ENCODE data around the gene CASTOR1.

Gene CASTOR1

GRCh38 chr22:30301995-30302809 lies 12.9 kb upstream of the CASTOR1 start:
- in situ Hi-C loops (cut with MboI; ENCODE audit: low sequenced_read_pairs): no loop called here

DNA sequence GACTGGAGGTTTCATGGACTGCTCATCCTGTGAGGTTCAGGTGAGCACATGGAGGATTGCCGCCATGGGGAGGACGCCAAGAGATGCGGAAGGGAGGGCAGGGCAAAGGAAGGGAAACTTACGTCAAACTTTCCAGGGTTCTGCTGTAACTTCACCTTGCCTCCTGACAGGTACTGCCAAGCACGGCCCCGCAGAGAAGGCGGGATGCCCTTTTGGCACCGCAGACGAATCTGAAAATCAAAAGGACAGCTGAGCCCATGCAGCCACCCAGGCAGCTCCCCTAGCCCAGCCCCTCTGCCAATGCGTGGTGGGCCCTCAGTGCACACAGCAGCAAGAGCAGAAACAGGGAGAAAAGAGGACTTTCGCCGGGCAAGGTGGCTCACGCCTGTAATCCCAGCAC lies 10.0 kb upstream of the CASTOR1 start:
- in situ Hi-C loops (cut with MboI; ENCODE audit: low sequenced_read_pairs): no loop called here

GRCh38 chr22:30297991-30298701 lies 8.8 kb upstream of the CASTOR1 start:
- in situ Hi-C loops (cut with MboI; ENCODE audit: low sequenced_read_pairs): no loop called here

DNA sequence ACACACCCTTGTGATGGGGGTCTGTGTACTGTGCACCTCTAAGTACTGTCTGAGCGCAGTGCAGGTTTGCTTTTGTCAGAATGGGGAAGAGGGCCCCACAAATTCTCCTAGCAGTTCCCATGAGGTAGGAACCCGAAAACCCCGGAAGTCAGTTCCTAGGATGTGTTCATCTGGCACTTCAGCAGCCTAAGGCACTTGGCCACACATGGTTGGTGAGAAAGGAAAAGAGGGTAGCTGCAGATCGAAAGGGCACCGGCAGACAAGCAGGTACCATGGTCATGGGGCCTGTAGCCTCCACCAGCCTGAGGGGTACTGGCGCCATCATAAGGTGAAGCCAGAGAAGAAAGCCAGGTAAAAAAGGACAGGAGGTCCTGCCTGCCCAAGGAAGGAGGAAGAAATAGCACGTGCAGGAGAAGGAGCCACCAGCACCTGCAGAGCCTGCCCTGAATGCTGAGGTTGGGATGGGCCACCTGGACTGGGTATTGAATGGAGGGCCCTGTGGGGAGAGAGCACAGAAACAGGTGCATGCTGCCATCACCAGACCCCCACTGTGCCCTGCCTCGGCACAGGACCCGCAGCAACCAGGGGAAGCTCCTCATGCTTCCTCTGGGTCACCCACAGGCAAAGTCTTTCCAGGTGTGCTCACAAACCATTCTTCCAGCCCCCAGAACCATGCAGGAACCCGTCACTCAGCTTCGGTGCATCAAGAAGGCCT lies 8.1 kb upstream of the CASTOR1 start:
- in situ Hi-C loops (cut with MboI; ENCODE audit: low sequenced_read_pairs): no loop called here

GRCh38 chr22:30296833-30297232 lies 7.5 kb upstream of the CASTOR1 start:
- in situ Hi-C loops (cut with MboI; ENCODE audit: low sequenced_read_pairs): no loop called here

DNA sequence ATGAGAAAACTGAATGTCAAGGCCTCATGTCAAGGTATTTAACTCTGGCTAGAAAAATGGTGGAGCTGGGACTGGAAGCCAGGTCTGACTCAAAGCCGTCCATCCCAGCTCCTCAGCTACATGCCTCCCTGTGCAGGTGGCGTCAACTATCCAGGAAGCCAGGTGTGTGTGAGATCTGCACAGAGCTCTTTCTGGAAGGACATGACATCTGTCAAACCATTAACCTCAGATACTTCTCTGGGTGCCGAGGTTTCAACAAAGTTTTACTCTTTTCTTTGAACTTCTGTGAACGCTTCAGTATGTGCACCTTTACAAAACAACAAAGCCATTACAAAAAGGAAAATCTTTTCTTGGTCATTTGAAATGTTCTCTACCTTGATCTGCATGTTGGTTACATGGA lies 7.0 kb upstream of the CASTOR1 start:
- in situ Hi-C loops (cut with MboI; ENCODE audit: low sequenced_read_pairs): no loop called here

DNA sequence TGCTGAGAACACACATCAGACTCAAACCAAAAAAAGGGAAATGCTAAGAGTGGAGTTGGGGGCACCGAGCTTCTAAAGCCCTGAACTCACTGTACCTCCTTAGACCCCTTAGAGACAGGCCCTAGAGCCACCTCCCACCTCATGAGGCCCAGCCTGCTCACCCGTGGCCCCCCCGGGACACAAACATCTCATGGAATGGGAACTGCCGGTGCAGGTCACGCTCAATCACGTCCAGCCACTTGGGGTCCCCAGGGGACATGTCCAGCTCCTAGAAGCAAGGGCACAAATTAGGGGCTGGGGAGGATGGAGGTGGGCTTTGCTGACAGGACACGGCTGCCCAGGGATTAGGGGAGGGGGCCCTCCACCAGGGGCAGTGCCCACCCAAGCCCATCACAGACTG lies 6.3 kb upstream of the CASTOR1 start:
- in situ Hi-C loops (cut with MboI; ENCODE audit: low sequenced_read_pairs): no loop called here

DNA sequence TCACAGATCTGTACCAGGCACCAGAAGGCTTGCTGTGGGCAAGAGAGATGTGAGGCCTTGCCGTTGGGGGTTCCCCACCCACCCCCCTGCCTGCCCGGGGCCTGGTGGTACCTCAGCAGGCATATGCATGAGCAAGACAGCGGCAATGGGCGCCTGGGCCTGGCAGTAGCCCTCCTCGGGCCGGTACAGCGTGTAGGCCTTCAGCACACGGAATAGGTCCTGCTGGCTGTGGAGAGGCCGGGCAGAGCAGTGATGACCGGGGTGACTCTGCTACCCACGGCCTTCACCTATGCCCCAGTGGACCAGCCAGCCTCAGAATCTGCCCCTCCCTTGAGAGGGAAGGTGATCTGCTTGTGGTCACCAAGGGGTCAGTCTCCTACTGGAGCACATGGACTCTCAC lies 5.5 kb upstream of the CASTOR1 start:
- in situ Hi-C loops (cut with MboI; ENCODE audit: low sequenced_read_pairs): no loop called here

DNA sequence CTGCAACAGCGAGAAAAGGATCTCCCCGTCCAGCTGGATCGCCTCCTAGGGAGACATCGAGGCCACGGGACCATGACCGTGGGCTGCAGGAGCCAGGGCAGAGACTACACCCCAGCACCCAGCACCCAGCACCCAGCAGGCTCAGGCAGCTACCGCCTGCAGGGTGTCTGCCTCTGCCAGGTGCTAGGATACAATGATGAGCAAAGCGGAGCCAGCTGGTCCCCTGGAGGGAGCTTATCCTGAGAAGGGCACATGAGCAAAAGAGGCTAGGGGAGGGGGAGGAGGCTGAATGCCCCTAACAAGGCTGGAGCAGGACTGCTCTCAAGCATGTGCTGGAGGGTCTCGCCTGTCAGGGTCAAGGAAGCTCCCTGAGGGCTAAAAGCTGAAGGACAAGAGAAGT lies 4.8 kb upstream of the CASTOR1 start:
- in situ Hi-C loops (cut with MboI; ENCODE audit: low sequenced_read_pairs): no loop called here

GRCh38 chr22:30293026-30293425 lies 3.7 kb upstream of the CASTOR1 start:
- in situ Hi-C loops (cut with MboI; ENCODE audit: low sequenced_read_pairs): no loop called here

- in situ Hi-C loops (cut with MboI; ENCODE audit: low sequenced_read_pairs): no loop called here
Measured at GRCh38 chr22:30292069-30292970, 3.0 kb upstream of the CASTOR1 start.

DNA sequence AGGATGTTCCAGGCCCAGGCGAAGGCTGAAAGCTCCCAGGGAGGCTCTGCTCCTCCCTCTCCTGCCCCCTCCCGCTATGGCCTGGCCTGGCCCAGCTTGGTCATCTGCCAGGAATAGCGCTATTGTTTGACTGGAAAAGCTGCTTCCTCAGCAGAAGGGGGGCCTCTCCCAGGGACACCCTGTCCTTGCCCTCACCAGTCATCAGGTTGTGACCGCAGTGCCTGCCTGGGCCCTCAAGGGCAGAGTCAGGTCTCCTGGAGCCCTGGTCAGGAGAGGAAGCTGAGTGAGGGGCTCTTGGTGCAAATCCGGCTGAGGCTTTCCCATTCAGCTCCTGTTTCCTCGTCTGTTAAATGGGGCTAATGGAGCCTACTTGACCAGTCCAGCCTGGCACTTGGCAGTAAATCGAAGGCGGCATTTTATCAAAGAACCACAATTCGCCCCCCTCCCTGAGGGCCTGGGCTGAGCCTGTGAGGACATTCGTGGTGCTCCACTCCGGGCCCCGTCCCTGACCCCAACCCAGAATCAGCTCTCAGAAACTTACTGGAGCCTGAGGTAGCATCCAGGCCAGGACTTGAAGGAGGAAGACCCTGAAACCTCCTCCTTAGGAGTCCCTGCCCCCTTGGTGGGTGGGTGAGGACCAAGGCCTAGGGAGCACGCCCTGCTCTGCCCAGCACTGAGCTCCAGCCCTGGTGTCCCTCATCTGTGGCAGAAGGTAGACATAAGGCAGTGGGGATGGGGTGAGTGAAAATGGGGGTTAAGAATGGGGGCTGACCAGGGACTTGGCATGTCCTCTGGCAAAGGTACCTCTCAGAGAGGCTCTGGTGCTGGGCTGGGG lies 2.0 kb upstream of the CASTOR1 start:
- in situ Hi-C loops (cut with MboI; ENCODE audit: low sequenced_read_pairs): no loop called here

DNA sequence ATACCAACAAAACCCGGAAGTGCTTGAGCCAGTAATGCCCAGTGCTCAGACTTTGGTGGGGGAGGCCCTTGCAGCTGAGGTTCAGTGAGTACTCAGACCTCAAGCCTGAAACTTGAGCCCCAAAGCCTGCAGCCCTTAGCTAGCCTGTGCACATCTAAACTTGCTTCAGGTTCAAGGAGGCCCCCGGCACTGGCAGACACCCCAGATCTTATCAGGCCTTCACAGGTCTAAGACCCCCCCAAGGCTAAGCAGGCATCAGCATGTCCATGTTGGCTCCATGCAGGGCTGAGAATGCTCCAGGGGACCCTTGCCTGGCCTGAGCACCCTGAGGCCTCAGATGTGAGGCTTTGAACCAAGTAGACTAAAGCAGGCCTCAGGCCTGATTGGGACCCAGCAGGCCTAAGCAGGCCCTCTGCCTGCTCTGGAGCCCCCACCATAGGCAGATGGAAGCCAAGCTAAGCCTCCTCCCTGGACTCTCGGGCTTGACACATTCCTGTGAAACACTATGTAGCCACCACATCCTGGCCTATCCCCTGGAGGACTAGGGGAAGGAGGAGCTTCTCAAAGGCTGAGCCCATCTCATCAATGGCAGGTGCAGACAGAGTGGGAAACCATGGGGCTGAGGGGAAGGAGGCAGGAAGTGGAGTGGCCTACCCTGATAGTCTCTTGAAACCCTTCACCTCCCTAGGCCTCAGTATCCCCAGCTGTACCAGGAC lies 1.2 kb upstream of the CASTOR1 start:
- in situ Hi-C loops (cut with MboI; ENCODE audit: low sequenced_read_pairs): no loop called here

GRCh38 chr22:30289980-30290313 lies 642 bp upstream of the CASTOR1 start:
- in situ Hi-C loops (cut with MboI; ENCODE audit: low sequenced_read_pairs): no loop called here

DNA sequence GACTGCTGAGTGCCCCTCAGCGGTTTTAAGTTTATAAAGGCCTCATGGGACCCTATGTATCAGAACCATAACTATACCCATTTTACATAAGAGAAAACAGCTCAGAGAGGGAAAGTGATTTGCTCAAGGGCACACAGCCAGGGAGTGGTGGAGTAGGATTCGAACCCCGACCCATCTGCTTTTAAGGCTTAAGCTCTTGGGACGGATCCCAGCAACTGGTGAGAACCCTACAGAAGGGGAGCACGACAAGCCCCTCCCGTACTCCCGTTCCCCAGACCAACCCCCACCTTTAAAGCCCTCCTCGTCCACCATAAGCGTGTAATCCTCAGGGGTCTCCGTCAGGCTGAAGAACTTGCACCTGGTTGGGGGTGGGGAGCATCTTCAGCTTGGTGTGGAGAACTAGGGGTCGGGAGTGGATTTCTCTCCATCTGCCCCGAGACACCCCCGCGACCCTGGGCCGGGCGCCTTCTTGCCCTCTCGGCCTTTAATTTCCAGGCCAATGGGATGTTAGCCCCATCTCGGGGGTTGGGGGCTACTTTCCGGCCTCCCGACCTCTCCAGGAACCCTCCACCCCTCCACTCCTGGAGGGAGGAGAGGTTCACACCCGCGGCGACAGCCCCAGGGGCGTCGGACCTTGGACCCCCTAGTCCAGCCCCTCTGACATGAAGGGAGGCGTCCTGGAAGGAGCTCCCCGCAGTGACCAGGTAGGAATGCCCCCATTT lies 725 bp downstream of the CASTOR1 start:
- in situ Hi-C loops (cut with MboI; ENCODE audit: low sequenced_read_pairs): no loop called here

DNA sequence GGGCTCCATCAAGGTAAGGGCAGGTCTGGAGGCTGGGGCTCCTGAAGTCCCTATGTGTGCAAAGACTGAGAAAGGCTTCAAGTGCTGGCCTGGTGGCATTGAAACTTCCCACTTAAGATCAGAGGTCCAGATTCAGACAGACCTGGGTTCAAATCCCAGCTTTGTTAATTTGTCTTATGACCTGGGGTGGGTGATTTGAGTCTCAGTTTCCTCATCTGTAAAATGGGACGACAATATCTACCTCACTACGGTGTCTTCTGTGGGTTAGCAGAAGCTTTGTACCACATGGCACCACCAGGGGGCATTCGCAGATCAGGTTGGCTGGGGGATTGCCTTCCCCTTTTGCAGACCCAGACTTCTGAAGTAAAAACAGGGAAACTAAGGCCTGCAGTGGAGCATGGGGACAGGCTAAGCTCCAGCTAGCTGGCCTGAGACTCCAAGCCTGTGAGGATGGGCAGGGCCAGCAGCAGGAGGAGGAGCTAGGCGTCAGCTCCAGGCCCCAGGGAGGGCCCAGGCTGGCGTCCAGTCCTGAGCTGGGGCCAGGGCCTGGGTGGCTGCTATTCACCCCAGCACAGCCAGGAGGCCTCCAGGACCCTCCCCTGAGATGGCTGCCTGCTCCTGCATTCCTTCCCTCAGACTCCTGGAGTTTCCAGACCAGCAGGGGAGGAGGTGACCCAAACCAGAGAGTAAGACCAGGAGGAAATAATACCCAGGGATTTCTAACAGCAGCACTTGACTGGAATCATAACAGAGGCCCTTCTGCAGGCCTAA lies 1.5 kb downstream of the CASTOR1 start:
- in situ Hi-C loops (cut with MboI; ENCODE audit: low sequenced_read_pairs): no loop called here

- in situ Hi-C loops (cut with MboI; ENCODE audit: low sequenced_read_pairs): no loop called here
Measured at GRCh38 chr22:30286813-30287647, 2.3 kb downstream of the CASTOR1 start.

Data from HL-60/S4 (cell line).